HepG2 (cell line): ENCODE results near the gene PLS1. TPM values are rescaled to one million over a fixed set of nuclear protein-coding genes. Genes with fewer than 3 reads are reported as not detected.

Source experiments
- FOXA3 ChIP-seq: IDR thresholded peaks from 2 replicates; pipeline ENCODE4 v1.6.1; 2016; ENCODE audit warnings: missing genetic modification reagents, missing compliant biosample characterization
- KDM2A ChIP-seq: sonication (generic); formaldehyde crosslinking; IDR thresholded peaks from 2 replicates; pipeline ENCODE4 v1.4.0; 2020; ENCODE audit warnings: low read depth, missing genetic modification reagents, borderline replicate concordance
- STAG1 ChIP-seq: sonication (generic); formaldehyde crosslinking; IDR thresholded peaks from 2 replicates; pipeline ENCODE4 v1.4.0; 2020; ENCODE audit warnings: missing genetic modification reagents
- TAF1 ChIP-seq: sonication (generic); formaldehyde crosslinking; IDR thresholded peaks from 2 replicates; pipeline ENCODE4 v1.4.0; 2020; ENCODE audit warnings: missing genetic modification reagents
- TSC22D2 ChIP-seq: sonication (generic); formaldehyde crosslinking; IDR thresholded peaks from 2 replicates; pipeline ENCODE4 v1.5.1; 2020; ENCODE audit warnings: missing genetic modification reagents, mild to moderate bottlenecking, borderline replicate concordance
- ZNF772 ChIP-seq: sonication (generic); formaldehyde crosslinking; IDR thresholded peaks from 2 replicates; pipeline ENCODE4 v1.5.0; 2020; ENCODE audit warnings: mild to moderate bottlenecking, missing genetic modification reagents
- polyA plus RNA-seq, 8 experiments: library from polyadenylated mRNA; depleted of rRNA in 3 of 8; stranded (reverse) in 7 of 8; unstranded in 1 of 8; fragments of >200 nt; fragmentation: Illumina TruSeq in 4 of 8; extraction: Trizol in 4 of 8; gene quantifications; 2 replicates each; pipeline versions ENCODE4 v1.2.1 to v1.2.3, GENCODE V29; 2011 to 2016; ENCODE audit warnings: low read depth in 4 of 8, missing spikeins in 1 of 8, mixed read lengths in 1 of 8; ENCODE audit not compliant: insufficient read depth in 1 of 8
- total RNA-seq, 5 experiments: library from RNA; depleted of rRNA; stranded (reverse); fragments of >200 nt; fragmentation: Illumina TruSeq; extraction: Trizol; gene quantifications; 2 replicates each; pipeline ENCODE4 v1.2.3, GENCODE V29; 2016; ENCODE audit warnings: low read depth in 1 of 5
- TF ChIP-seq, protein P1 (sequence below): IDR thresholded peaks from 2 replicates; pipeline ENCODE4 v1.4.0; 2020; ENCODE audit warnings: mild to moderate bottlenecking, missing genetic modification reagents
- TF ChIP-seq, protein P2 (sequence below): sonication (generic); formaldehyde crosslinking; IDR thresholded peaks from 2 replicates; pipeline ENCODE4 v1.4.0; 2020; ENCODE audit warnings: missing genetic modification reagents
- TF ChIP-seq, protein P3 (sequence below): sonication (generic); formaldehyde crosslinking; IDR thresholded peaks from 2 replicates; pipeline ENCODE4 v1.5.0; 2020; ENCODE audit warnings: missing genetic modification reagents, mild to moderate bottlenecking, borderline replicate concordance
- TF ChIP-seq, protein P4 (sequence below): sonication (generic); formaldehyde crosslinking; IDR thresholded peaks from 2 replicates; pipeline ENCODE4 v1.4.0; 2020; ENCODE audit warnings: missing genetic modification reagents
- TF ChIP-seq, protein P5 (sequence below): sonication (generic); formaldehyde crosslinking; conservative IDR thresholded peaks from 2 replicates; pipeline ENCODE4 v1.8.0; 2022; ENCODE audit warnings: missing genetic modification reagents

PLS1 gene
- total and polyA plus RNA-seq, 2 of the 13 experiments (the other 11 are each of a cell fraction or from before 2014, with no cell fraction given), result 11.2 to 21.1 TPM

DNA sequence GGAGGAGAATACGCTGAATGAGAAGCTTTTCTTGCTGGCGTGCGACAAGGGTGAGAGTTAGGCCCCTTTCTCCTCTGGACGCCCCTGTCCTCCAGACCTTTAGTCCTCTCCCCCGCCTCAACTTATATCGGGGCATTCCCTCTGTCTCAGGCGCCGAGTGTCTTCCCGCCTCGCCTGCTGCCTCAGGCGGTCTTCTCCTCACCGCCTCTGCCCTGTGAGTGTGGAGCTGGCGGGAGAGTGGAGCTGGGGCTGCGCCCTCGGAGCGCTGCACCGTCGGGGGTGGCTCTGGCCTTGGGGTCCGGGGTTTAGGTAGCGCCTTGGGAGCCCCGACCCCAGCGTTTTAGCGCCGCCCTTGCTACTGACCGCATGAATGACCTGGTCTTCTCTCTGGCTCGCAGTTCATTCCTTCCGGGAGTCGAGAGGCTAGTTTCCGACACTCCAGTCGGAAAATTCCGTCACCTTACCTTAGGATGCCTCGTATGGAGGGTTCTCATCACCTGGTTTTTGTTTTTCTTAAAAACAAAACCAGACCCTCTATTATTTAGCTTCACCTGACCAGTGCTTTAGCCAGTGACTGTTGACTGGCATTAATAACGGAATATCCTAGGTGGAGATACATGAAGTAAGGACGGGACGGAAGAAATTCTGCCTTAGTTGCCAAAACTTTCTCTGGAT, 128.6 kb downstream of the PLS1 start (continued):
- TF ChIP-seq, protein P1, sequence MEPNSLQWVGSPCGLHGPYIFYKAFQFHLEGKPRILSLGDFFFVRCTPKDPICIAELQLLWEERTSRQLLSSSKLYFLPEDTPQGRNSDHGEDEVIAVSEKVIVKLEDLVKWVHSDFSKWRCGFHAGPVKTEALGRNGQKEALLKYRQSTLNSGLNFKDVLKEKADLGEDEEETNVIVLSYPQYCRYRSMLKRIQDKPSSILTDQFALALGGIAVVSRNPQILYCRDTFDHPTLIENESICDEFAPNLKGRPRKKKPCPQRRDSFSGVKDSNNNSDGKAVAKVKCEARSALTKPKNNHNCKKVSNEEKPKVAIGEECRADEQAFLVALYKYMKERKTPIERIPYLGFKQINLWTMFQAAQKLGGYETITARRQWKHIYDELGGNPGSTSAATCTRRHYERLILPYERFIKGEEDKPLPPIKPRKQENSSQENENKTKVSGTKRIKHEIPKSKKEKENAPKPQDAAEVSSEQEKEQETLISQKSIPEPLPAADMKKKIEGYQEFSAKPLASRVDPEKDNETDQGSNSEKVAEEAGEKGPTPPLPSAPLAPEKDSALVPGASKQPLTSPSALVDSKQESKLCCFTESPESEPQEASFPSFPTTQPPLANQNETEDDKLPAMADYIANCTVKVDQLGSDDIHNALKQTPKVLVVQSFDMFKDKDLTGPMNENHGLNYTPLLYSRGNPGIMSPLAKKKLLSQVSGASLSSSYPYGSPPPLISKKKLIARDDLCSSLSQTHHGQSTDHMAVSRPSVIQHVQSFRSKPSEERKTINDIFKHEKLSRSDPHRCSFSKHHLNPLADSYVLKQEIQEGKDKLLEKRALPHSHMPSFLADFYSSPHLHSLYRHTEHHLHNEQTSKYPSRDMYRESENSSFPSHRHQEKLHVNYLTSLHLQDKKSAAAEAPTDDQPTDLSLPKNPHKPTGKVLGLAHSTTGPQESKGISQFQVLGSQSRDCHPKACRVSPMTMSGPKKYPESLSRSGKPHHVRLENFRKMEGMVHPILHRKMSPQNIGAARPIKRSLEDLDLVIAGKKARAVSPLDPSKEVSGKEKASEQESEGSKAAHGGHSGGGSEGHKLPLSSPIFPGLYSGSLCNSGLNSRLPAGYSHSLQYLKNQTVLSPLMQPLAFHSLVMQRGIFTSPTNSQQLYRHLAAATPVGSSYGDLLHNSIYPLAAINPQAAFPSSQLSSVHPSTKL (CRISPR knock-in tag), result 0 out of 2 replicates have a peak, but pooled peaks have one; percentile 33
- TF ChIP-seq, protein P2, sequence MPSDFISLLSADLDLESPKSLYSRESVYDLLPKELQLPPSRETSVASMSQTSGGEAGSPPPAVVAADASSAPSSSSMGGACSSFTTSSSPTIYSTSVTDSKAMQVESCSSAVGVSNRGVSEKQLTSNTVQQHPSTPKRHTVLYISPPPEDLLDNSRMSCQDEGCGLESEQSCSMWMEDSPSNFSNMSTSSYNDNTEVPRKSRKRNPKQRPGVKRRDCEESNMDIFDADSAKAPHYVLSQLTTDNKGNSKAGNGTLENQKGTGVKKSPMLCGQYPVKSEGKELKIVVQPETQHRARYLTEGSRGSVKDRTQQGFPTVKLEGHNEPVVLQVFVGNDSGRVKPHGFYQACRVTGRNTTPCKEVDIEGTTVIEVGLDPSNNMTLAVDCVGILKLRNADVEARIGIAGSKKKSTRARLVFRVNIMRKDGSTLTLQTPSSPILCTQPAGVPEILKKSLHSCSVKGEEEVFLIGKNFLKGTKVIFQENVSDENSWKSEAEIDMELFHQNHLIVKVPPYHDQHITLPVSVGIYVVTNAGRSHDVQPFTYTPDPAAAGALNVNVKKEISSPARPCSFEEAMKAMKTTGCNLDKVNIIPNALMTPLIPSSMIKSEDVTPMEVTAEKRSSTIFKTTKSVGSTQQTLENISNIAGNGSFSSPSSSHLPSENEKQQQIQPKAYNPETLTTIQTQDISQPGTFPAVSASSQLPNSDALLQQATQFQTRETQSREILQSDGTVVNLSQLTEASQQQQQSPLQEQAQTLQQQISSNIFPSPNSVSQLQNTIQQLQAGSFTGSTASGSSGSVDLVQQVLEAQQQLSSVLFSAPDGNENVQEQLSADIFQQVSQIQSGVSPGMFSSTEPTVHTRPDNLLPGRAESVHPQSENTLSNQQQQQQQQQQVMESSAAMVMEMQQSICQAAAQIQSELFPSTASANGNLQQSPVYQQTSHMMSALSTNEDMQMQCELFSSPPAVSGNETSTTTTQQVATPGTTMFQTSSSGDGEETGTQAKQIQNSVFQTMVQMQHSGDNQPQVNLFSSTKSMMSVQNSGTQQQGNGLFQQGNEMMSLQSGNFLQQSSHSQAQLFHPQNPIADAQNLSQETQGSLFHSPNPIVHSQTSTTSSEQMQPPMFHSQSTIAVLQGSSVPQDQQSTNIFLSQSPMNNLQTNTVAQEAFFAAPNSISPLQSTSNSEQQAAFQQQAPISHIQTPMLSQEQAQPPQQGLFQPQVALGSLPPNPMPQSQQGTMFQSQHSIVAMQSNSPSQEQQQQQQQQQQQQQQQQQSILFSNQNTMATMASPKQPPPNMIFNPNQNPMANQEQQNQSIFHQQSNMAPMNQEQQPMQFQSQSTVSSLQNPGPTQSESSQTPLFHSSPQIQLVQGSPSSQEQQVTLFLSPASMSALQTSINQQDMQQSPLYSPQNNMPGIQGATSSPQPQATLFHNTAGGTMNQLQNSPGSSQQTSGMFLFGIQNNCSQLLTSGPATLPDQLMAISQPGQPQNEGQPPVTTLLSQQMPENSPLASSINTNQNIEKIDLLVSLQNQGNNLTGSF (CRISPR knock-in tag), result peak; percentile 67; the same call in 1 of the 2 replicates
- TF ChIP-seq, protein P3, sequence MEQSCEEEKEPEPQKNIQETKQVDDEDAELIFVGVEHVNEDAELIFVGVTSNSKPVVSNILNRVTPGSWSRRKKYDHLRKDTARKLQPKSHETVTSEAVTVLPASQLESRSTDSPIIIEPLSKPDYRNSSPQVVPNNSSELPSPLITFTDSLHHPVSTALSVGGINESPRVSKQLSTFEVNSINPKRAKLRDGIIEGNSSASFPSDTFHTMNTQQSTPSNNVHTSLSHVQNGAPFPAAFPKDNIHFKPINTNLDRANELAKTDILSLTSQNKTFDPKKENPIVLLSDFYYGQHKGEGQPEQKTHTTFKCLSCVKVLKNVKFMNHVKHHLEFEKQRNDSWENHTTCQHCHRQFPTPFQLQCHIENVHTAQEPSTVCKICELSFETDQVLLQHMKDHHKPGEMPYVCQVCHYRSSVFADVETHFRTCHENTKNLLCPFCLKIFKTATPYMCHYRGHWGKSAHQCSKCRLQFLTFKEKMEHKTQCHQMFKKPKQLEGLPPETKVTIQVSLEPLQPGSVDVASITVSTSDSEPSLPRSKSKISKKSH (CRISPR knock-in tag), result 0 out of 2 replicates have a peak, but pooled peaks have one; percentile 29
- TF ChIP-seq TAF1 (CRISPR knock-in tag) (peak; percentile 63; the same call in 1 of the 2 replicates), TSC22D2 (CRISPR knock-in tag) (peak; percentile 36), KDM2A (CRISPR knock-in tag) (peak; percentile 67; the same call in 1 of the 2 replicates), STAG1 (CRISPR knock-in tag) (no peak; the same call in 1 of the 2 replicates), ZNF772 (CRISPR knock-in tag) (peak; percentile 64), FOXA3 (CRISPR knock-in tag) (no peak)
- TF ChIP-seq, protein P4, sequence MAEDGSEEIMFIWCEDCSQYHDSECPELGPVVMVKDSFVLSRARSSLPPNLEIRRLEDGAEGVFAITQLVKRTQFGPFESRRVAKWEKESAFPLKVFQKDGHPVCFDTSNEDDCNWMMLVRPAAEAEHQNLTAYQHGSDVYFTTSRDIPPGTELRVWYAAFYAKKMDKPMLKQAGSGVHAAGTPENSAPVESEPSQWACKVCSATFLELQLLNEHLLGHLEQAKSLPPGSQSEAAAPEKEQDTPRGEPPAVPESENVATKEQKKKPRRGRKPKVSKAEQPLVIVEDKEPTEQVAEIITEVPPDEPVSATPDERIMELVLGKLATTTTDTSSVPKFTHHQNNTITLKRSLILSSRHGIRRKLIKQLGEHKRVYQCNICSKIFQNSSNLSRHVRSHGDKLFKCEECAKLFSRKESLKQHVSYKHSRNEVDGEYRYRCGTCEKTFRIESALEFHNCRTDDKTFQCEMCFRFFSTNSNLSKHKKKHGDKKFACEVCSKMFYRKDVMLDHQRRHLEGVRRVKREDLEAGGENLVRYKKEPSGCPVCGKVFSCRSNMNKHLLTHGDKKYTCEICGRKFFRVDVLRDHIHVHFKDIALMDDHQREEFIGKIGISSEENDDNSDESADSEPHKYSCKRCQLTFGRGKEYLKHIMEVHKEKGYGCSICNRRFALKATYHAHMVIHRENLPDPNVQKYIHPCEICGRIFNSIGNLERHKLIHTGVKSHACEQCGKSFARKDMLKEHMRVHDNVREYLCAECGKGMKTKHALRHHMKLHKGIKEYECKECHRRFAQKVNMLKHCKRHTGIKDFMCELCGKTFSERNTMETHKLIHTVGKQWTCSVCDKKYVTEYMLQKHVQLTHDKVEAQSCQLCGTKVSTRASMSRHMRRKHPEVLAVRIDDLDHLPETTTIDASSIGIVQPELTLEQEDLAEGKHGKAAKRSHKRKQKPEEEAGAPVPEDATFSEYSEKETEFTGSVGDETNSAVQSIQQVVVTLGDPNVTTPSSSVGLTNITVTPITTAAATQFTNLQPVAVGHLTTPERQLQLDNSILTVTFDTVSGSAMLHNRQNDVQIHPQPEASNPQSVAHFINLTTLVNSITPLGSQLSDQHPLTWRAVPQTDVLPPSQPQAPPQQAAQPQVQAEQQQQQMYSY (CRISPR knock-in tag), result peak; percentile 77
- TF ChIP-seq, protein P5, sequence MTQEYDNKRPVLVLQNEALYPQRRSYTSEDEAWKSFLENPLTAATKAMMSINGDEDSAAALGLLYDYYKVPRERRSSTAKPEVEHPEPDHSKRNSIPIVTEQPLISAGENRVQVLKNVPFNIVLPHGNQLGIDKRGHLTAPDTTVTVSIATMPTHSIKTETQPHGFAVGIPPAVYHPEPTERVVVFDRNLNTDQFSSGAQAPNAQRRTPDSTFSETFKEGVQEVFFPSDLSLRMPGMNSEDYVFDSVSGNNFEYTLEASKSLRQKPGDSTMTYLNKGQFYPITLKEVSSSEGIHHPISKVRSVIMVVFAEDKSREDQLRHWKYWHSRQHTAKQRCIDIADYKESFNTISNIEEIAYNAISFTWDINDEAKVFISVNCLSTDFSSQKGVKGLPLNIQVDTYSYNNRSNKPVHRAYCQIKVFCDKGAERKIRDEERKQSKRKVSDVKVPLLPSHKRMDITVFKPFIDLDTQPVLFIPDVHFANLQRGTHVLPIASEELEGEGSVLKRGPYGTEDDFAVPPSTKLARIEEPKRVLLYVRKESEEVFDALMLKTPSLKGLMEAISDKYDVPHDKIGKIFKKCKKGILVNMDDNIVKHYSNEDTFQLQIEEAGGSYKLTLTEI, result no peak
